22Rv1 (cell line): ENCODE results near the gene CCL20.
"Not testable (repeated sequence)": the region's sequence is repeated elsewhere in the genome, so short reads cannot be mapped to it uniquely, and the experiment has no call there.

Experiments used
- H3K27ac ChIP-seq: fragments of 450-650 bp; 2 replicates; pipeline ENCODE4 v1.5.1; 2017
- ZFX ChIP-seq: fragments of 450-650 bp; IDR thresholded peaks from 2 replicates; pipeline ENCODE4 v1.6.1; 2017; ENCODE audit warnings: antibody characterized with exemption, borderline replicate concordance
- TF ChIP-seq, protein P1 (sequence below): fragments of 450-650 bp; IDR thresholded peaks from 2 replicates; pipeline ENCODE4 v1.5.1; 2017; ENCODE audit warnings: mild to moderate bottlenecking

Gene CCL20

DNA sequence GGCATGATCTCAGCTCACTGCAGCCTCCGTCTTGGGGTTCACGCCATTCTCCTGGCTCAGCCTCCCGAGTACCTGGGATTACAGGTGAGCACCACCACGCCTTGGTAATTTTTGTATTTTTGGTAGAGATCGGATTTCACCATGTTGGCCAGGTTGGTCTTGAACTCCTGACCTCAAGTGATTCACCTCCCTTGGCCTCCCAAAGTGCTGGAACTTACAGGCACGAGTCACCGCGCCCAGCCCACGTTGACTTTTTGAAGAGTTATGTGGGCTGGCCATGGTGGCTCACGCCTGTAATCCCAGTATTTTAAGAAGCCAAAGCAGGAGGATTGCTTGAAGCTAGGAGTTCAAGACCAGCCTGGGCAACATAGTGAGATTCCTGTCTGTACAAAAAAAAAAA, 20.8 kb downstream of the CCL20 start:
- no peak for TF ChIP-seq ZFX
- TF ChIP-seq, protein P1, sequence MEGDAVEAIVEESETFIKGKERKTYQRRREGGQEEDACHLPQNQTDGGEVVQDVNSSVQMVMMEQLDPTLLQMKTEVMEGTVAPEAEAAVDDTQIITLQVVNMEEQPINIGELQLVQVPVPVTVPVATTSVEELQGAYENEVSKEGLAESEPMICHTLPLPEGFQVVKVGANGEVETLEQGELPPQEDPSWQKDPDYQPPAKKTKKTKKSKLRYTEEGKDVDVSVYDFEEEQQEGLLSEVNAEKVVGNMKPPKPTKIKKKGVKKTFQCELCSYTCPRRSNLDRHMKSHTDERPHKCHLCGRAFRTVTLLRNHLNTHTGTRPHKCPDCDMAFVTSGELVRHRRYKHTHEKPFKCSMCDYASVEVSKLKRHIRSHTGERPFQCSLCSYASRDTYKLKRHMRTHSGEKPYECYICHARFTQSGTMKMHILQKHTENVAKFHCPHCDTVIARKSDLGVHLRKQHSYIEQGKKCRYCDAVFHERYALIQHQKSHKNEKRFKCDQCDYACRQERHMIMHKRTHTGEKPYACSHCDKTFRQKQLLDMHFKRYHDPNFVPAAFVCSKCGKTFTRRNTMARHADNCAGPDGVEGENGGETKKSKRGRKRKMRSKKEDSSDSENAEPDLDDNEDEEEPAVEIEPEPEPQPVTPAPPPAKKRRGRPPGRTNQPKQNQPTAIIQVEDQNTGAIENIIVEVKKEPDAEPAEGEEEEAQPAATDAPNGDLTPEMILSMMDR = no peak

DNA sequence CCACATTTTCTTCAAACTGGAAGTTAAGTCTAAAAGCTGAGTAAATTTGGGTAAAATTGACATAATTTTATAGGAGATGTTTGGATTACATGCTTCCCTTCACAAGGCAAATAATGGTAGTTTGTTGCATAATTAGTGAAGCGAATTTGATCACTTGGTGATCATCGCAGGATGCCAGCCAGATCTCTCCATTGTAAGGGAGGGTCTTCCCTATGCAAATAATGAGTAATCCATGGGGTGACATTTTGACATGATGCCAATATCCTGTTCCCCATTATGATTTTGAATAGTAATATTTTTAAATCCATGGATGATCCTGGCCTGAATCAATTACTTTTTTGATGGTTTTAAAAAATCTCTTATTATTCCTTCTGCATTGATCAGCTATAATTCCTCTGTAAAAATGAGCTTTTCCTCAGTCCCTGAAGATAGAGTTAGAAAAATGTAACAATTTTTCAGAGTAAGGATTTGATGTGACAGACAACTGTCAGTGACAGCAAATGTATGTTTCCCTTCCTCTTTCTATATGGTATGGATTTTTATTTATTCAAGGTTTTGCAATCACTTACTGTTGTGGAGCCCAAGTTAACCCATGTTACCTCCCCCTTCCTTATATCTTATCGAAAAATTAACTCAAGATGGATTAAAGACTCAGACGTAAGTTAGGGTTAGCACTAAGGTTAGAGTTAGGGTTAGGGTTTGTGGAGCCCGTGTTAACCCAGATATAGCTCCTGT, 21.4 kb downstream of the CCL20 start:
- no peak overlapping the region for H3K27ac ChIP-seq

More for the DNA sequence above, 20.8 kb downstream of the CCL20 start:
- no peak overlapping the region for H3K27ac ChIP-seq

GRCh38 chr2:227839339-227840129, 25.9 kb downstream of the CCL20 start:
- H3K27ac ChIP-seq = not testable (repeated sequence)

More for the DNA sequence above, 21.4 kb downstream of the CCL20 start:
- TF ChIP-seq, protein P1 = no peak
- no peak for TF ChIP-seq ZFX

DNA sequence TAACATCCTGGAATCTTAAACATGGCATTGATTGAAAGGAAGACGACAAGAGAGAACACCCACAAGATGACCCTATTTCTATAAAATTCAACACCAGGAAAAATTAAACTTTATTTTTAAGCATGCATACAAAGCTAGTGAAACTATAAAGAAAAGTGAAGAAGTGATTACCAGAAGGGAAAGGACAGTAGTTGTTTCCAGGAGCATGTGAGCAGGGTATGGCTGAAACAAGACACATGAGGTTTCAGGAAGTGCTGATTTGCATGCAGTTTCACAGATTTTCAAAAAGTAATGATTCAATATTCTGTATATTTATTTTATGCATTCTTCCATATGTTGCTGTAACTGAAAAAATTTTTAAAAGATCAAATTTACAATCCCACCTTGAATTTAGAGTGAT, 33.2 kb downstream of the CCL20 start:
- TF ChIP-seq, protein P1 = no peak
- no peak for TF ChIP-seq ZFX
- no peak overlapping the region for H3K27ac ChIP-seq

DNA sequence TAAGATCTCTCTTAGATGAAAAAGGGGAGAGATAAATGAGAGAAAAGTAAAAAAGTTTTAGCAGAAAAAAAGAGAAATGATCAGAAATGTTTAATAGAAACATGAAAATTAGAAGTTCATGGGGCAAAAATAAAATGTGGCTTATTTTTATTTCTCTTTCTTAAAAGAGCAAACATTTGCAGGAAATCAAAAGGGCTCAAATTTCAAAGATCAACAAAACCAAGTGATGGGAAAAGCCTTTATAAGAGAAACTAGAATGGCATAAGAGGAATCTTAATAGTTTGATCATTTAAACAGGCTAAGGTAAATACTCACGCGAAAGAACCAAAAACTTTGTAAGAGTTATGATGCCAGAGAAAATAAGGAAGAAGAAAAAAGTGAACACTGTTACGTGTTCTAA, 34.5 kb downstream of the CCL20 start:
- TF ChIP-seq ZFX = no peak
- TF ChIP-seq, protein P1 = no peak
- no peak overlapping the region for H3K27ac ChIP-seq

DNA sequence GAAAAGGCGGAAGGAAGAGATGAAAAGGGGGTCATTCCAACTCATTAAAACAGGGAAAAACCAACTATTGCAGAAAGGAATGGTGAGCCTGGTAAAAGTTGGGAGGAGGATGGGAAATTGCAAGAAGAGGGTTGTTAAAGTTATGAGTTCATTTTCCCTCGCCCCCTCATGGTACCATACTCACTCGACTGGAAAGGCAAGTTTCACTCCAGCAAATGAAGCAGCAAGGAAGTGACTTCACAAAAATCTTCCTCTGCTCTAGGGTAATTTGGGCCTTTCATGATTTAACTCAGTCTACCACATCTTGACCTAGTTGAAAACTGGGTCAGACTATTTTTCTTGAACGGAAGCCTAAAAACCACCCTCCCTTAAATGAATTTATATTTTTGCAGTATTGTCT, 34.9 kb downstream of the CCL20 start:
- TF ChIP-seq, protein P1 = no peak
- TF ChIP-seq ZFX = no peak
- H3K27ac ChIP-seq = no peak overlapping the region

GRCh38 chr2:227849906-227850305, 36.3 kb downstream of the CCL20 start:
- no peak overlapping the region for H3K27ac ChIP-seq
- TF ChIP-seq, protein P1 = no peak
- TF ChIP-seq ZFX = no peak

- TF ChIP-seq, protein P1 = no peak
- TF ChIP-seq ZFX = no peak
- no peak overlapping the region for H3K27ac ChIP-seq
Observed at GRCh38 chr2:227853204-227853629, 39.6 kb downstream of the CCL20 start.
